Osteocyte (in vitro differentiated cells): ENCODE measurements around the gene TSPEAR. TPM values are rescaled to one million over a fixed set of nuclear protein-coding genes. Genes with fewer than 3 reads are reported as not detected.
"Not testable (repeated sequence)": the region's sequence is repeated elsewhere in the genome, so short reads cannot be mapped to it uniquely, and the experiment has no call there.

Experiments
- DNase-seq: peaks from one replicate; pipeline ENCODE4 v3.0.0; 2021; ENCODE audit warnings: mixed read lengths; ENCODE audit not compliant: unreplicated experiment; ENCODE audit errors: extremely low spot score
- H3K27ac Mint-ChIP-seq: one replicate; pipeline ENCODE4 v1.8.0; 2021; ENCODE audit warnings: mild to moderate bottlenecking, mixed read lengths; ENCODE audit not compliant: unreplicated experiment
- H3K27me3 Mint-ChIP-seq: one replicate; pipeline ENCODE4 v1.8.0; 2021; ENCODE audit warnings: mixed read lengths; ENCODE audit not compliant: unreplicated experiment
- H3K36me3 Mint-ChIP-seq: one replicate; pipeline ENCODE4 v1.8.0; 2021; ENCODE audit warnings: mixed read lengths; ENCODE audit not compliant: unreplicated experiment
- H3K4me1 Mint-ChIP-seq: one replicate; pipeline ENCODE4 v1.8.0; 2021; ENCODE audit warnings: mixed read lengths; ENCODE audit not compliant: unreplicated experiment
- H3K4me3 Mint-ChIP-seq: one replicate; pipeline ENCODE4 v1.8.0; 2021; ENCODE audit warnings: mild to moderate bottlenecking, moderate library complexity, mixed read lengths; ENCODE audit not compliant: unreplicated experiment
- H3K9me3 Mint-ChIP-seq: one replicate; pipeline ENCODE4 v1.8.0; 2021; ENCODE audit warnings: mixed read lengths; ENCODE audit not compliant: unreplicated experiment
- total RNA-seq: library from RNA; stranded (reverse); gene quantifications from 2 replicates; pipeline ENCODE4 v1.2.1, GENCODE V29; 2021
- TF ChIP-seq, protein P1 (sequence below): fragments of 200-600 bp; sonication (generic); IDR thresholded peaks from 2 replicates; pipeline ENCODE4 v1.5.0; 2021; ENCODE audit warnings: antibody characterized with exemption, mild to moderate bottlenecking, moderate library complexity

The TSPEAR gene
- total RNA-seq, 1 donor from 2014 or later: not detected

DNA sequence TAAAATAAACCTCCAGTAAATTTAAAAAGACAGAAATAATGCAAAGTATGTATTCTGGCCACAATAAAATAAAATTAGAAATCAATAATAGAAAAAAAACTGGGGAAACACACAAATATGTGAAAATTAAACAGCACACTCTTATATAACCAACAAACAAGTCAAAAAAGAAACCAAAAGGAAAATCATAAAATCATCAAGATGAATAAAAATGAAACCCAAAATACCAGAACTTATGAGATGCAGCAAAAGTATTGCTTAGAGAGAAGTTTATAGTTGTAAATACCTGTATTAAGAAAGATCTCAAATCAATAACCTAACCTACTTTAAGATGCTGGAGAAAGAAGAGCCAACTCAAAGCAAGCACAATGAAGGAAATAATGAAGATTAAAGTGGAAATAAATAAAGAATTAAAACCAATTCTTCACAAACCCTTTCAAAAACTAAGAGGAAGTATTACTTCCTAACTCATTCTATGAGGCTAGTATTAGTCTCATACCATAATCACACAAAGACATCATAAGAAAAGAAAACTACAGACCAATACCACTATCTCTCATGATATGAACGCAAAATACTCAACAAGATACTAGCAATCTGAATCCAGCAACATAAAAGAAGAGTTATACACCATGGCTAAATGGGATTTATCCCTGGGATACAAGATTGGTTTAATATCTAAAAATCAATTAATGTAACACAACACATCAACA, 146.3 kb downstream of the TSPEAR start:
- Mint-ChIP-seq H3K4me1 (no peaks in the 10 kb centered on the region), H3K9me3 (peaks cover 8% of the 10 kb centered on the region), H3K27ac (no peak overlapping the region), H3K27me3 (peaks cover 54% of the 10 kb centered on the region), H3K36me3 (no peaks in the 10 kb centered on the region), H3K4me3 (no peak overlapping the region)
- TF ChIP-seq, protein P1, sequence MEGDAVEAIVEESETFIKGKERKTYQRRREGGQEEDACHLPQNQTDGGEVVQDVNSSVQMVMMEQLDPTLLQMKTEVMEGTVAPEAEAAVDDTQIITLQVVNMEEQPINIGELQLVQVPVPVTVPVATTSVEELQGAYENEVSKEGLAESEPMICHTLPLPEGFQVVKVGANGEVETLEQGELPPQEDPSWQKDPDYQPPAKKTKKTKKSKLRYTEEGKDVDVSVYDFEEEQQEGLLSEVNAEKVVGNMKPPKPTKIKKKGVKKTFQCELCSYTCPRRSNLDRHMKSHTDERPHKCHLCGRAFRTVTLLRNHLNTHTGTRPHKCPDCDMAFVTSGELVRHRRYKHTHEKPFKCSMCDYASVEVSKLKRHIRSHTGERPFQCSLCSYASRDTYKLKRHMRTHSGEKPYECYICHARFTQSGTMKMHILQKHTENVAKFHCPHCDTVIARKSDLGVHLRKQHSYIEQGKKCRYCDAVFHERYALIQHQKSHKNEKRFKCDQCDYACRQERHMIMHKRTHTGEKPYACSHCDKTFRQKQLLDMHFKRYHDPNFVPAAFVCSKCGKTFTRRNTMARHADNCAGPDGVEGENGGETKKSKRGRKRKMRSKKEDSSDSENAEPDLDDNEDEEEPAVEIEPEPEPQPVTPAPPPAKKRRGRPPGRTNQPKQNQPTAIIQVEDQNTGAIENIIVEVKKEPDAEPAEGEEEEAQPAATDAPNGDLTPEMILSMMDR: no peak
- DNase-seq: no peak

DNA sequence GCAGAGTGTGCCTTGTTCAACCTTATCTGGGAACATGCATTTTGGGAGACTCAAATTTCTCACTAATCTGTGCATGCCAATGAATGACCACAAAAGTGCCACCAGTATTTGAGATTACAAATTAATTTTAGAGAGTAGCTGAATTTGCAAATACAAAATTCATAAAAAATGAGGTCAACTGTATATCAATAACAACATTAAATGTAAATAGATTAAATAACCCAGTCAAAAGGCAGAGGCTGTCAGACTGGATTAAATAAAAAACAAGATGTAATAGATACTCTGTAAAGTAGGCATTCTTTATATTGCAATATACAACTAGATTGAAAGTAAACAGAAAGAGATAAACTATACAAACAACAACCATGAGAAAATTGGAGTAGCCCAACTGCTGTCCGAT, 147.3 kb downstream of the TSPEAR start:
- Mint-ChIP-seq H3K36me3 (no peaks in the 10 kb centered on the region), H3K4me1 (no peaks in the 10 kb centered on the region), H3K27me3 (peaks cover 61% of the 10 kb centered on the region), H3K4me3 (no peak overlapping the region), H3K27ac (no peak overlapping the region), H3K9me3 (peaks cover 8% of the 10 kb centered on the region)
- DNase-seq: no peak
- TF ChIP-seq, protein P1: no peak

DNA sequence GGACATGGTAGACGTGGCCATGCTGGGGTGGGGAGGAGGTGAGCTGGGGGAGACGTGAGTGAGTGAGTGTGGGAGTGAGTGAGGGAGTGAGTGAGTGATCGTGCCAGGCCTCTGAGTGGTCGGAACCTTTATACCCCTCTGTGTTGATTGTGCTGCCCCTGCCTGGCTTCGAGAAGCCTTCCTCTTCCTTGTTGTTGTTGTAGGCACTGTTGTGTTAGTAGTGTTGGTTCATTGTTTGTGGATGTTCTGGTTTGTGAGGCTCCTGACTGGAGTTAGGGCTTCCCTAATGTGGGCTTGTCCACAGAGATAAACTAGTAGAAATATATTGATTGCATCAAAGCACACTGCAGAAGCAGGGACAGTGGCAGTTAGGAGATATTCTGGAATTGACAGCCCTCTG, 152.7 kb downstream of the TSPEAR start, which contains the start of gene KRTAP10-3:
KRTAP10-3 (minus strand) TSS at position 101 of the 400 bp plus-strand sequence; CDS start at position 21, 80 bp downstream.
- no peak for DNase-seq
- no peaks in the 10 kb centered on the region for H3K4me1 Mint-ChIP-seq
- peaks cover 67% of the 10 kb centered on the region for H3K27me3 Mint-ChIP-seq
- H3K27ac Mint-ChIP-seq: no peak within 1 kb of the TSS
- H3K4me3 Mint-ChIP-seq: no peak within 1 kb of the TSS
- peaks cover 8% of the 10 kb centered on the region for H3K9me3 Mint-ChIP-seq
- TF ChIP-seq, protein P1: no peak
- H3K36me3 Mint-ChIP-seq: no peaks in the 10 kb centered on the region

DNA sequence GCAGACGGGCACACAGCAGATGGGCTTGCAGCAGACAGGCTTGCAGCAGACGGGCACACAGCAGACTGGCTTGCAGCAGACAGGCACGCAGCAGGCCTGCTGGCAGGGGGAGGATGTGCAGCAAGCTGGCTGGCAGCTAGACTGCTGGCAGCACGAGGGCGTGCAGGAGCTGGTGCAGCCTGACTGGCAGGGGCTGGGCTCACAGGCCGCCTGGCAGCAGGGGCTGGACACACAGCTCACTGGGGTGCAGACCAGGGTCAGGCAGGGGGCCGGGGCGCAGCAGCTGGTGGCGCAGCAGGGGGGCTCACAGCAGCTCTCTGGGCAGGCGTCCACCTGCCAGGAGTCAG, 153.1 kb downstream of the TSPEAR start:
- not testable (repeated sequence) for H3K4me3 Mint-ChIP-seq, H3K36me3 Mint-ChIP-seq, H3K27ac Mint-ChIP-seq, DNase-seq, H3K4me1 Mint-ChIP-seq, H3K9me3 Mint-ChIP-seq
- H3K27me3 Mint-ChIP-seq: peaks cover 69% of the 10 kb centered on the region

DNA sequence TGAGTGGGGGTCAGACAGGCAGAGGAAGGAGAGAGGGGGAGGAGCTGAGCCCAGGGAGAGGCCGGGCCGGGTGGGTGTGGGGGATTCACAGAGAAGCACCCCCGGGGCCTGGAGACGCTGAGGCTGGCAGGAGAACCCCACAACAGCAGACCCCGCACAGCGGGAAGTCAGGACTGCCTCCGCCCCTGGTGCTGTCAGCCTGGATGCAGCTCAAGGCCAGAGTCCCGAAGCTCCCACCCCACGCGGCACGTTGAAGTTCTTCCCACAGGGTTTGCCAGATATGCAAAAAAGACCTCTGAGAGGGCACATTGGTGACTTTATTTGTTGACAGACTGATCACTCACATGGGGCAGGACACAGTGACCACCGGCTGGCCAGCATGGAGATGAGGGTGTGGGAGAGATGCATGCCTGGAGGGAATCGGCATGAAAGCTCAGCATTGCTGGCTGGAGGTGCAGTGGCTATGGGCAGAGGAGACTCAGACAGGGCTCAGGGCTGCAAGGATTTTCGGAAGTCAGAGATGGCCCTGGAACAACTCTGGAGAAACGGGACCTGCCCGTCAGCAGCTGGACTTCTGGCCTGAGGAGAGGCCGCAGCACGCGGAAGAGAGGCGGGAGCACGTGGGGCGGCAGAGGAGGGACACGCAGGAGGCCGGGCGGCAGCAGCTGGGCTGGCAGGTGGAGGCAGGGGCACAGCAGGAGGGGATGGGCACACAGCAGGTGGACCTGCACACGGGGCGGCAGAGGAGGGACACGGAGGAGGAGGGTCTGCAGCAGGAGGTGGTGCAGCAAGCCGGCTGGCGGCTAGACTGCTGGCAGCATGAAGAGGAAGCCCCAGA, 153.7 kb downstream of the TSPEAR start:
- peaks cover 73% of the 10 kb centered on the region for H3K27me3 Mint-ChIP-seq
- no peaks in the 10 kb centered on the region for H3K4me1 Mint-ChIP-seq
- peaks cover 8% of the 10 kb centered on the region for H3K9me3 Mint-ChIP-seq
- H3K27ac Mint-ChIP-seq: no peak overlapping the region
- H3K36me3 Mint-ChIP-seq: no peaks in the 10 kb centered on the region
- TF ChIP-seq, protein P1: no peak
- DNase-seq: peak; percentile 83
- no peak overlapping the region for H3K4me3 Mint-ChIP-seq
